Prostate gland (tissue), 2 donors: ENCODE data around the gene FPR3.

ENCODE experiments used
- POLR2AphosphoS5 ChIP-seq: sonication (generic); formaldehyde crosslinking; IDR thresholded peaks from one replicate; pipeline ENCODE4 v1.6.1; 2017; ENCODE audit warnings: antibody characterized with exemption
- TF ChIP-seq, protein P1 (sequence below), 4 experiments: fragments of 200-600 bp in 2 of 4; fragments of 450-650 bp in 2 of 4; sonication (generic) in 2 of 4; IDR thresholded peaks; 1 replicate in 3 of 4; 2 replicates in 1 of 4; pipeline ENCODE4 v1.5.1; 2016 to 2019; ENCODE audit warnings: antibody characterized with exemption in 4 of 4, mild to moderate bottlenecking in 2 of 4, moderate library complexity in 2 of 4

DNA sequence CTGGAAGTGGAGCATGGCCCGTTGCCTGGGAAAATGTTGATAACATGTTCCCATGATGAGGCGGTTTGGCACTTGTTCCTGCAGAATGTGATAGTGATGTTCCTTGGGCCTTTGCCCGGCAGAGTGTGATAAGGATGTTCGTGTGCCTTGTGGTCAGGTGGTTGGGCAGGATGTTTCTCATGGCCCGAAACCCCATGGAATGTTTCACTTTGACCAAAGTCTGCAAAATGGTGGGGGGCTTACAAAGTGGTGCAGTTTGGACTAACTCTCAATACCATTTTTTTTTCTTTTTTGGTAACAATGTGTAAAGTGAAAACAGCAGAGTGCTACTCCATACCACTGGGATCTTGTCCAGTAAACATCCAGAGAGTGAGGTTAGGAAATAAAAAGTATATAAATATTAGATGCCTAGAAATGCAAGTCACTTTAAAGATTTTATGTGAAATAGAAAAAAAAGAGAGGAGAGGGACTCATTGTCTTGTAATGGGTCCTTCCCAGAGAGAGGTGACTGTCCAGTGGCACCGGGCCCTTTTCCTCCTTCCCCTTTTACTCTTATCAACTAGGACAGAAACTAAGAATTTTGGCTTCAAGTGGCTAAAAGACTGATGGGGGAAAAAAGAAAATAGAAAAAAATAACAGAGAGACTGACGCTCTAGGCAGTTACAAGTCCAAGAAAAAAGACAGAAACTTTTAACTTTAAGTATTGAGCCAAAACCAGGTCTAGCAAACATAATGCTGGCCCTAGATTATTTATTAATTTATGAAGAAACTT is 5.7 kb downstream of the FPR3 start:
- TF ChIP-seq, protein P1, sequence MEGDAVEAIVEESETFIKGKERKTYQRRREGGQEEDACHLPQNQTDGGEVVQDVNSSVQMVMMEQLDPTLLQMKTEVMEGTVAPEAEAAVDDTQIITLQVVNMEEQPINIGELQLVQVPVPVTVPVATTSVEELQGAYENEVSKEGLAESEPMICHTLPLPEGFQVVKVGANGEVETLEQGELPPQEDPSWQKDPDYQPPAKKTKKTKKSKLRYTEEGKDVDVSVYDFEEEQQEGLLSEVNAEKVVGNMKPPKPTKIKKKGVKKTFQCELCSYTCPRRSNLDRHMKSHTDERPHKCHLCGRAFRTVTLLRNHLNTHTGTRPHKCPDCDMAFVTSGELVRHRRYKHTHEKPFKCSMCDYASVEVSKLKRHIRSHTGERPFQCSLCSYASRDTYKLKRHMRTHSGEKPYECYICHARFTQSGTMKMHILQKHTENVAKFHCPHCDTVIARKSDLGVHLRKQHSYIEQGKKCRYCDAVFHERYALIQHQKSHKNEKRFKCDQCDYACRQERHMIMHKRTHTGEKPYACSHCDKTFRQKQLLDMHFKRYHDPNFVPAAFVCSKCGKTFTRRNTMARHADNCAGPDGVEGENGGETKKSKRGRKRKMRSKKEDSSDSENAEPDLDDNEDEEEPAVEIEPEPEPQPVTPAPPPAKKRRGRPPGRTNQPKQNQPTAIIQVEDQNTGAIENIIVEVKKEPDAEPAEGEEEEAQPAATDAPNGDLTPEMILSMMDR (IDR thresholded peaks at IDR 0.05) = no peak
- TF ChIP-seq POLR2AphosphoS5 = peak; percentile 12
